ENCODE measurements around the gene KCNN3. TPM values are rescaled to one million over a fixed set of nuclear protein-coding genes. Genes with fewer than 3 reads are reported as not detected.

The KCNN3 gene
- total and polyA plus RNA-seq, 2 of the 8 experiments (the other 6 are each of a cell fraction or from before 2014, with no cell fraction given): 2.8 to 3.7 TPM

DNA sequence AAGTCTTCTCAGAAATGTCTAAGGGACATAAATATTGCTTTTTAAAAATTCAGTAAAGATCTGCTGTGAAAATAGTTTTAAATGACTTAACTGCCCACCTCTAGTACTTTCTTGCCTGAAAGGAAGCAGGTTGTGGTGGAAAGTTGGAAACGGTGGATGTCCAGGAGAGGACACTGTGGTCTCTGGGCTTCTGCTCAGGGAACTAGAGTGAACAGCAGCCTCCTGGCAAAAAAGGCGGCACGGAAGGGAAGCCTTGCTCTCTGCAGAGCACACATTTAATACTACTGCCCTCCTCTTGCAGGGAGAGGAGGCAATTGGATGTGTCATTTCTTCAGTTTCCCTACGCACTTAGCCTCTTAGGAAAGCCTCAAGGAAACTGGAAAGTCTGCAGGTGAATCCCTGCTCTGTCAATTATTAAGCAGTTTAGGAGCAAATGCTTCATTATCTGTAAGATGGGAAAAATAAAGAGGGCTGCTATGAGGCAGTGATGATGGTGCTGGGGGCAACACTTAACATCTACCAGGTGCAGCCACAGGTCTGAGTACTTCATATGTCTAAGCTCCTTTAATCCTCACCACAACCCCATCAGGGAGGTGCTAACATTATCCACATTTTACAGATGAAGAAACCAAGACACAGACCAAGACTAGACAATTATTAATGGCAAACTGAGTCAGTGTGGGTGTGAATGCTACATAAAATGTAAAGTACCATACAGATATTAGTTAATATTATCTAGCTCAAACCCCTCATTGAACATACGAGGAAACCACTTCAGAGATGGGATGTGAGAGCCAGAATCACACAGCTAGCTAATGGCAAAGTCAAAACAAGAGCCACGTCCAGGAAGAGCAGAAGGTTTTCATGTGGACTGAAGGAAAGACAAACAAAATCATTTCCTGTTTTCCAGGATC is 153.2 kb downstream of the KCNN3 start (continued):
- TF ChIP-seq CHD7 (IDR thresholded peaks at IDR 0.05; ENCODE audit: insufficient replicate concordance, low read length): no peak
- TF ChIP-seq SP1 (IDR thresholded peaks at IDR 0.05; ENCODE audit: low read depth, low read length): no peak
- TF ChIP-seq HDAC2 (IDR thresholded peaks at IDR 0.05; ENCODE audit: borderline replicate concordance in 1 of 2, low read depth in 2 of 2, low read length in 2 of 2): no peak
- no peak for TF ChIP-seq SUZ12 (IDR thresholded peaks at IDR 0.05; ENCODE audit: low read length)
